Measurements from ENCODE around the gene MAP4. TPM values are rescaled to one million over a fixed set of nuclear protein-coding genes. Genes with fewer than 3 reads are reported as not detected.

Gene MAP4
- total and polyA plus RNA-seq, 2 donors (not counting 3 experiments of a cell fraction or from before 2014, with no cell fraction given): 121 to 290 TPM

- H3K9ac ChIP-seq (replicated peaks; ENCODE audit: extremely low read depth, insufficient read depth, low read length): no peak overlapping the region
- H4K20me1 ChIP-seq (replicated peaks; ENCODE audit: control insufficient read depth, extremely low read depth, insufficient read depth, low read length): no peaks in the 10 kb centered on the region
- no TSS peak for BruUV-seq (replicated peaks)
- H3K9me1 ChIP-seq (replicated peaks; ENCODE audit: control insufficient read depth, extremely low read depth, insufficient read depth, low read length): no peaks in the 10 kb centered on the region
- no peak overlapping the region for H3K4me3 ChIP-seq (replicated peaks in 1 of 3; ENCODE audit: insufficient read depth in 1 of 3, low read depth in 1 of 3, low read length in 3 of 3)
- dilution Hi-C loops (cut with MboI; ENCODE audit: extremely low pct_ligation_motif_present, low sequenced_read_pairs): no loop called here
- H3K9me3 ChIP-seq (replicated peaks; ENCODE audit: control insufficient read depth, insufficient read depth, low read length): no peaks in the 10 kb centered on the region
- FAIRE-seq (no peak), DNase-seq (ENCODE audit: low read depth, low spot score) (no peak)
- no peak overlapping the region for H2AFZ ChIP-seq (ENCODE audit: low read depth, low read length)
- POLR2A ChIA-PET: no interaction called here
- no peaks in the 10 kb centered on the region for H3K27me3 ChIP-seq (ENCODE audit: control insufficient read depth in 2 of 2, insufficient read depth in 2 of 2, low read length in 2 of 2)
- H3K4me1 ChIP-seq (ENCODE audit: control insufficient read depth, extremely low read depth, insufficient read depth, low read length): no peaks in the 10 kb centered on the region
- H3K4me2 ChIP-seq (ENCODE audit: insufficient read depth, low read length): no peak overlapping the region
- intact Hi-C loops (cut with micrococcal nuclease): no loop called here
- TF ChIP-seq POLR2AphosphoS5 (IDR thresholded peaks at IDR 0.05; ENCODE audit: insufficient read depth, low read depth, low read length): peak; percentile 54
- no peak for TF ChIP-seq CTCF (IDR thresholded peaks at IDR 0.05; ENCODE audit: extremely low read depth in 1 of 2, insufficient read depth in 1 of 2, low read depth in 1 of 2, low read length in 2 of 2)
- peaks cover 20 to 74% of the 10 kb centered on the region in 2 experiments for H3K36me3 ChIP-seq (ENCODE audit: control insufficient read depth in 2 of 2, extremely low read depth in 1 of 2, insufficient read depth in 2 of 2, low read length in 2 of 2)
- CTCF ChIA-PET: interaction anchor here (2.2 to 2.7 kb wide), 2 partner anchors 141 to 303 kb away, joined by 15 to 24 read pairs; no protein-coding TSS in a partner anchor
- H3K27ac ChIP-seq (ENCODE audit: insufficient read depth, low read depth, low read length): no peak overlapping the region
- no peaks in the 10 kb centered on the region for H3K79me2 ChIP-seq (ENCODE audit: control insufficient read depth, insufficient read depth, low read length)
Observed at GRCh38 chr3:47848599-47849117, 167.6 kb downstream of the MAP4 start.

DNA sequence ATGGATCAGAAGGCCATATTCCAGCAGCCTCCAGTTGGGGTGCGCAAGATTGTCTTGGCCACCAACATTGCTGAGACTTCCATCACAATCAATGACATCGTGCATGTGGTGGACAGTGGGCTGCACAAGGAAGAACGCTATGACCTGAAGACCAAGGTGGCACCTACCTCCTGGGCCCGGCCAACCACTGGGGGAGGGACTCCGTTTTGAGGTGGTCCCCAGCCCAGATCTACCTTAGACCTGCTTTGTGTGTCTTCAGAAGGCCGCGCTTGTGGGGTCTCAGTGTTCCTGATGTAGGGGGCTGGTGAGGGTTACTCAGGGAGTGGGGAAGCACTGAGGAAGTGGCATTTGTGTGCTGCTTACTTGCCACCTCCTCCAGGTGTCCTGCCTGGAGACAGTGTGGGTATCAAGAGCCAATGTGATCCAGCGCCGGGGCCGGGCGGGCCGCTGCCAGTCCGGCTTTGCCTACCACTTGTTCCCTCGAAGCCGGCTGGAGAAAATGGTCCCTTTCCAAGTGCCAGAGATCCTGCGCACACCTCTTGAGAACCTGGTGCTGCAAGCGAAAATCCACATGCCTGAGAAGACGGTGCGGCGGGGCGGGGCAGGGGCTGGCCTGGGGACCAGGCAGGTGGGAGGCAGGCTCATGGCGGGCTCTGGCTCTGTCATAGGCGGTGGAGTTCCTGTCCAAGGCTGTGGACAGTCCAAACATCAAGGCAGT, 168.3 kb downstream of the MAP4 start:
- no peak for DNase-seq (ENCODE audit: low read depth, low spot score)
- H3K36me3 ChIP-seq (ENCODE audit: control insufficient read depth in 2 of 2, extremely low read depth in 1 of 2, insufficient read depth in 2 of 2, low read length in 2 of 2): peaks cover 20 to 75% of the 10 kb centered on the region in 2 experiments
- dilution Hi-C loops (cut with MboI; ENCODE audit: extremely low pct_ligation_motif_present, low sequenced_read_pairs): no loop called here
- no peaks in the 10 kb centered on the region for H3K9me3 ChIP-seq (replicated peaks; ENCODE audit: control insufficient read depth, insufficient read depth, low read length)
- H4K20me1 ChIP-seq (replicated peaks; ENCODE audit: control insufficient read depth, extremely low read depth, insufficient read depth, low read length): no peaks in the 10 kb centered on the region
- H3K9me1 ChIP-seq (replicated peaks; ENCODE audit: control insufficient read depth, extremely low read depth, insufficient read depth, low read length): no peaks in the 10 kb centered on the region
- H3K9ac ChIP-seq (replicated peaks; ENCODE audit: extremely low read depth, insufficient read depth, low read length): no peak overlapping the region
- intact Hi-C loops (cut with micrococcal nuclease): no loop called here
- H2AFZ ChIP-seq (ENCODE audit: low read depth, low read length): no peak overlapping the region
- BruUV-seq (replicated peaks): no TSS peak
- no peaks in the 10 kb centered on the region for H3K4me1 ChIP-seq (ENCODE audit: control insufficient read depth, extremely low read depth, insufficient read depth, low read length)
- H3K4me2 ChIP-seq (ENCODE audit: insufficient read depth, low read length): no peak overlapping the region
- H3K27me3 ChIP-seq (ENCODE audit: control insufficient read depth in 2 of 2, insufficient read depth in 2 of 2, low read length in 2 of 2): no peaks in the 10 kb centered on the region
- ChIA-PET CTCF (no interaction called here), POLR2A (no interaction called here)
- H3K79me2 ChIP-seq (ENCODE audit: control insufficient read depth, insufficient read depth, low read length): no peaks in the 10 kb centered on the region
- no peak for TF ChIP-seq MAX (IDR thresholded peaks at IDR 0.05; ENCODE audit: insufficient read depth, insufficient read length)
- TF ChIP-seq FOS (IDR thresholded peaks at IDR 0.05; ENCODE audit: borderline replicate concordance, insufficient read depth, low read length): no peak
- TF ChIP-seq MYC (IDR thresholded peaks at IDR 0.05; ENCODE audit: low read depth, low read length): no peak
- TF ChIP-seq POLR2AphosphoS5 (IDR thresholded peaks at IDR 0.05; ENCODE audit: insufficient read depth, low read depth, low read length): no peak
- no peak for TF ChIP-seq CTCF (IDR thresholded peaks at IDR 0.05; ENCODE audit: extremely low read depth in 1 of 2, insufficient read depth in 1 of 2, low read depth in 1 of 2, low read length in 2 of 2)
- TF ChIP-seq EZH2 (IDR thresholded peaks at IDR 0.05; ENCODE audit: borderline replicate concordance, low read depth, low read length, severe bottlenecking): no peak
- no peak for TF ChIP-seq GATA2 (IDR thresholded peaks at IDR 0.05; ENCODE audit: insufficient read depth, insufficient read length, low read depth, low read length)
- no peak for TF ChIP-seq POLR2A (IDR thresholded peaks at IDR 0.05; ENCODE audit: low read depth, low read length)
- no peak for TF ChIP-seq JUN (IDR thresholded peaks at IDR 0.05; ENCODE audit: borderline replicate concordance, insufficient read depth, insufficient read length, low read depth)
- no peak for FAIRE-seq
- H3K4me3 ChIP-seq (replicated peaks in 1 of 3; ENCODE audit: insufficient read depth in 1 of 3, low read depth in 1 of 3, low read length in 3 of 3): no peak overlapping the region
- H3K27ac ChIP-seq (ENCODE audit: insufficient read depth, low read depth, low read length): no peak overlapping the region

Measured in endothelial cell of umbilical vein (primary cell).